MM.1S (cell line): ENCODE measurements around the gene LCP1.

Experiments used
- CTCF ChIP-seq: fragments of 300-600 bp; sonication (generic); IDR thresholded peaks from 2 replicates; pipeline ENCODE4 v1.5.1; 2016; ENCODE audit warnings: antibody characterized with exemption, low read length, mixed read lengths
- EZH2 ChIP-seq: fragments of 300-600 bp; sonication (generic); optimal IDR thresholded peaks from 2 replicates; pipeline ENCODE3; 2017; ENCODE audit warnings: low read depth, mild to moderate bottlenecking, antibody characterized with exemption, low read length, mixed read lengths

GRCh38 chr13:46111151-46111550, 70.8 kb downstream of the LCP1 start:
- no peak for TF ChIP-seq CTCF
- TF ChIP-seq EZH2, result no peak
